Activated T-cell treated with anti-CD3 and anti-CD28 coated beads, Interleukin-2, amount 50 U/mL, for 24 hours (primary cell): ENCODE data around the gene SGMS2.
"Not testable (repeated sequence)": the region's sequence is repeated elsewhere in the genome, so short reads cannot be mapped to it uniquely, and the experiment has no call there.

Source experiments
- DNase-seq: peaks from one replicate; pipeline ENCODE4 v3.0.0-alpha.2; 2020
- H3K27ac Mint-ChIP-seq: 2 replicates; pipeline ENCODE4 v1.8.0; 2020; ENCODE audit warnings: mild to moderate bottlenecking, mixed read lengths
- H3K27me3 Mint-ChIP-seq: 2 replicates; pipeline ENCODE4 v1.8.0; 2020; ENCODE audit warnings: mixed read lengths
- H3K36me3 Mint-ChIP-seq: 2 replicates; pipeline ENCODE4 v1.8.0; 2020; ENCODE audit warnings: low read depth, mixed read lengths
- H3K4me1 Mint-ChIP-seq: 2 replicates; pipeline ENCODE4 v1.8.0; 2020; ENCODE audit warnings: low read depth, mixed read lengths
- H3K4me3 Mint-ChIP-seq: 2 replicates; pipeline ENCODE4 v1.8.0; 2020; ENCODE audit warnings: mild to moderate bottlenecking, moderate library complexity, mixed read lengths
- H3K9me3 Mint-ChIP-seq: 2 replicates; pipeline ENCODE4 v1.8.0; 2020; ENCODE audit warnings: mixed read lengths

The SGMS2 gene

DNA sequence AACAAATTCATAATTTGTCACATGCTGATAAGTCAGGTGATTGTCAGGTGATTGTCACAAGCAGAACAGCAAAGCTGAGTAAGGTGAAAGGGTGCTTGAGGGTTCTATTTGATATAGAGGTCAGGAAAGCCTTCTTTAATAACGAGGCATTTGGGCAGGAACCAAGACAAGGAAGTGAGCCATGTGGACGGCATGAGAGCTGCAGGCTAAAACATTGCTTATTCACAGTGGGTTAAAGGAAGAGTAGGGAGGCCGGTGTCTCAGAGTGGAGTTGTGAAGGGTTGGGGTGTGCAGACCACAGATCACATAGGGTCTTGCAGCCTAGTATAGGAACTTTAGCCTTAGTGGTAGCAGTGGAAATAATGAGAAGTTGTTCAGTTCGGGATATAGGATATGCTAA is 75.3 kb downstream of the SGMS2 start:
- H3K9me3 Mint-ChIP-seq, result peaks cover 7% of the 10 kb centered on the region
- no peaks in the 10 kb centered on the region for H3K36me3 Mint-ChIP-seq
- H3K27ac Mint-ChIP-seq, result no peak overlapping the region
- no peak for DNase-seq
- peaks cover 56% of the 10 kb centered on the region for H3K27me3 Mint-ChIP-seq
- H3K4me3 Mint-ChIP-seq, result no peak overlapping the region
- H3K4me1 Mint-ChIP-seq, result peaks cover 17% of the 10 kb centered on the region

DNA sequence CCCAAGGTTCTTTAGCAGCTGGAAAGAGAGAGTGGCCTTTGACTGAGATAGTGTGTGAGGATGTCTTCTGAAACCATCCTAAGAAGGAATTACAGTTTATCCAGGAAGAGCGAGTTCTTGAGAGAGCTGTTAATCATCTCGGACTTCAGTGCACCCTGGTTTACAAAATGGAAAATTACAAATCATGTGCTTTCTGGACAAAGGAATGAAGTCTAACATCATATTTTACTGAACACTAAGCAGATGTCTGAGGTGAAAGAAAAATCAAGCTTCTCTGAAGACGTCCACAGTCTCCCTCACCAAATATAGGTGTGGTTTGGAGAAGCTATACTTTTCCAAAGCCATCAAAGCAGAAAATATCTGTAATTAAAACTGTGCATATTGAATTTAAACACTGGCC is 75.8 kb downstream of the SGMS2 start:
- Mint-ChIP-seq H3K4me3 (no peak overlapping the region), H3K4me1 (peaks cover 17% of the 10 kb centered on the region), H3K9me3 (peaks cover 9% of the 10 kb centered on the region), H3K27ac (no peak overlapping the region), H3K27me3 (peaks cover 51% of the 10 kb centered on the region), H3K36me3 (no peaks in the 10 kb centered on the region)
- DNase-seq, result no peak

DNA sequence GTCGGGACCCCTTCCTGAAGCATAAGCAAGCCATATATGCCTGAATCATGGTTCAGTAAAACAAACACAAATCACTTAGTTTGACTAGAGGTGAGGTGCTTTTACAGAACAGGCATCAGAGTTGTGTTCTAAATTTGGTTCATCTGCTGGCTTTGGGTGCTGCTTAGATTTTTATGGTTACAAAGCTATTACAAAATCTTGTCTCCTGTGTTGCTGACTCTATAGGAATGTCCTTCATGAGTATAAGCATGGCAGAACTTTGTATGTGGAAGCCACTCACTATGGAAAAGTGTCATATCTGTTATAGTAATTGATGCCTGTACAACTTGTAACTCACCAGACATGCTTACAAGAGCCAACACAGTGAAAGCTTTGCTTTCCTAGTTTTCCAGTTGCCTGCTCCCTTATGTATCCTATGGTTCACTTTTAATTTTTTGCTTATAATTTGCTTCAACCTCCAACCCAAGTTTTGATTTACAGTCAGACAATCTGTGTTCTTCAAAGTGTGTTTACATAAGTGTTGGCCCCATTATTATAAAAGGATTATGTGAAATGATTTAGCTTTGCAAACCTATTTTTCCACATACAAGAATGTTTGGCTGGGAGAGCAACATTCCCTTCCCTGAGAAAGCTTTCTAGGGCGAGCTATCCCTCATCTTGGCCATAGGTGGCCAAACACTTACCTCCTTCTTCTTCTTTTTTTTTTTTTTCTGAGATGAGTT is 76.6 kb downstream of the SGMS2 start:
- H3K4me1 Mint-ChIP-seq, result peaks cover 10% of the 10 kb centered on the region
- peaks cover 47% of the 10 kb centered on the region for H3K27me3 Mint-ChIP-seq
- peaks cover 9% of the 10 kb centered on the region for H3K9me3 Mint-ChIP-seq
- no peaks in the 10 kb centered on the region for H3K36me3 Mint-ChIP-seq
- H3K4me3 Mint-ChIP-seq, result no peak overlapping the region
- no peak overlapping the region for H3K27ac Mint-ChIP-seq
- no peak for DNase-seq

DNA sequence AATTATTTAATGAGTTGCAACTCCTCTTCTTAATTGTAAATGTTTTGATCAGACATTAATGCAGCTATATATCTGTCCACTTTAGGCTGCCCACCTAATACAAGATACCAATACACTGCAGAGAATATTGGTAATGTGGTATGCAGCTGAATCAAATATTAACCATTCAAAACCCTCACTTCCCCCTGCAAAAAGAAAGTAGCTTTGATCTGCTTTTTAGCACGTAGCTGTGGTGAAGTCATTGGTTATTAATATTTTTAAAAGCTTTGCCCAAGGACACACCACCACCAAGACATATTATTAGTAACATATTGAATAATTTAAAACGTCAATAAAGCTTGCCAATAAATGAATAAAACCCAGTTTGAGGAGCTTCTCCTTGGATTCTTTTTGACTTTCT is 78.0 kb downstream of the SGMS2 start:
- H3K27ac Mint-ChIP-seq, result no peak overlapping the region
- no peak overlapping the region for H3K4me3 Mint-ChIP-seq
- H3K9me3 Mint-ChIP-seq, result peaks cover 9% of the 10 kb centered on the region
- H3K4me1 Mint-ChIP-seq, result peaks cover 1% of the 10 kb centered on the region
- H3K27me3 Mint-ChIP-seq, result peaks cover 40% of the 10 kb centered on the region
- H3K36me3 Mint-ChIP-seq, result no peaks in the 10 kb centered on the region
- no peak for DNase-seq

DNA sequence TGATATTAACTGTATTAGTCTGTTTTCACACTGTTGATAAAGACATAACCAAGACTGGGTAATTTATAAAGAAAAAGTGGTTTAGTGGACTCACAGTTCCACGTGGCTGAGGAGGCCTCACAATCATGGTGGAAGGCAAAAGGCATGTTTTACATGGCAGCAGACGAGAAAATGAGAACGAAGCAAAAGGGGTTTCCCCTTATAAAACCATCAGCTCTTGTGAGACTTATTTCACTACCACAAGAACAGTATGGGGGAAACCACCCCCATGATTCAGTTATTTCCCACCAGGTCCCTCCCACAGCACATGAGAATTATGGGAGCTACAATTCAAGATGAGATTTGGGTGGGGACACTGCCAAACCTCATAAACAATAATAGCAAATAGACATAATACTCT is 80.3 kb downstream of the SGMS2 start:
- H3K4me3 Mint-ChIP-seq, DNase-seq, H3K9me3 Mint-ChIP-seq, H3K27ac Mint-ChIP-seq, H3K36me3 Mint-ChIP-seq, H3K4me1 Mint-ChIP-seq: not testable (repeated sequence)
- H3K27me3 Mint-ChIP-seq, result peaks cover 30% of the 10 kb centered on the region

DNA sequence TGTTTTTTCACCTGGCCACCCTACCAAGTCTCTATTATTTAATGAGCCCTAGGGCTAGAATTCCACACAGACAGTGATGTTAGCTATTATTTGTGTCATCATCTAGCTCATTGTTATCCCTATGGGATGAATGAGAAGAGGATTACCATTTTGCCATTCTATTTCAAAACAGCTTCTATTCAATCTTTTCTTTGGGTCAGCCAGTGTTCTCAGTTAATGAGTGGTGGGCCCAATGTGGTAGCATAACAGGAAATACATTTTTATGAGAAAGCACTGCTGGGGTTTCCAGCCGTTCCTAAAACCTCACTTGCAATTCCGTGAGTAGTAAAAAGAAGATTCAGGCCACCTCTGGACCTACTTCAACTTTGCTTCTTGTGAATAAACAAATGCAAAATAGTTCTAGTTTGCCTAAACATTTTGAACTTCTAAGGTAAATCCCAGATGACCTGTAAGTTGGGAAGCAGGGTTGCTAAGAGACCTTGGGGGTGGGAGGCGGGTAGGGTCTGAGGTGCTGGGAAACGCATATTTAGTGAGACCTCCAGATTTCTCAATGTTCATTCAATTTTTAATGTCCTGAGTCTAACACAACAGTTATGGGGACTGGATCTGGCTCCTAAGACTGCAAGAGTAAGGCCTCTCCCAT is 81.8 kb downstream of the SGMS2 start:
- Mint-ChIP-seq H3K27ac (no peak overlapping the region), H3K27me3 (peaks cover 15% of the 10 kb centered on the region), H3K4me1 (no peaks in the 10 kb centered on the region), H3K36me3 (no peaks in the 10 kb centered on the region), H3K9me3 (peaks cover 9% of the 10 kb centered on the region), H3K4me3 (no peak overlapping the region)
- no peak for DNase-seq

DNA sequence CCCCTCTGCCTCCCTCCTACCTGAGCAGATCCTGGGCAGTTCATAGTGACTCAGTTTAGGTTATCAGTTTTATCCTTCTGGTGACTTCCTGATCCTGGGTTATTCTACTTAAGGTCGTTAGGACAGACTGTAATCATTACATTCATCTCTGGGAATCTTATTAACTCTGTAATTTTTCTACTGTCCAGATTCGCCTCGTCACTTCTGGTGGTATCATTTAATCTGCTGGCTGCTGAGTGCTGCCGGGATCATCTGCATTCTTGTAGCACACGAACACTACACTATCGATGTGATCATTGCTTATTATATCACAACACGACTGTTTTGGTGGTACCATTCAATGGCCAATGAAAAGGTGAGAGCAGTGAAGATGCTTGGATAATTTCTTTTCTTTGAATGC is 83.6 kb downstream of the SGMS2 start:
- Mint-ChIP-seq H3K27ac (no peak overlapping the region), H3K27me3 (peaks cover 6% of the 10 kb centered on the region), H3K36me3 (no peaks in the 10 kb centered on the region), H3K4me3 (no peak overlapping the region), H3K9me3 (peaks cover 9% of the 10 kb centered on the region), H3K4me1 (peaks cover 2% of the 10 kb centered on the region)
- no peak for DNase-seq

DNA sequence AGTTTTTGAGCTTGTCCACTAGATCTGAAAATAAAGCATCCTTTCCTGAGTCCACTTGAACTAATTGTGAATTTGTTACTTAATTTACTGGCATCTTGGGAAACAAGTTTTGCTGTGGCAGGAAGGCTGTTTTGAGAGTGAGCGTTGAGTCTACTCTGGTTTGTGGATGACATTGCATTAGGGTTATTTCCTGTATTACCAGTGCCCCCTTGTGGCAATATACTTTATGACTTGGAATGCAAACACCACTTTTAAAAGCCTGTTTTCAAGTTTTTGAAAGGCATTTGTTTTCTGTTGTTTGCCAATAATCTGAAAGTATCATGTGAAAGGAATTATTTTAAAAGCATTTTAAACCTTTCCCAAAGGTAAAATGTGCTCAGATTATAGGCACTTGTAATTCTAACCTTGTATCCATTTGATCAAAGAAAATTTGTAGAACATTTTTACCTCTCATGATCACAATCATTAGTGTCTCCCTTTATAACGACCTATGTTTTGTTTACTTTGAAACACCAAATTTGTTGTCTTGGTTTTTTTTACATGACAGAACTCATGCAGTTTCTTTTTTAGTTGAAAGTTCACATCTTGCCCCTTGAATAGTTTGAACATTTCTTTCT is 88.7 kb downstream of the SGMS2 start:
- peaks cover 4% of the 10 kb centered on the region for H3K27me3 Mint-ChIP-seq
- DNase-seq, result no peak

DNA sequence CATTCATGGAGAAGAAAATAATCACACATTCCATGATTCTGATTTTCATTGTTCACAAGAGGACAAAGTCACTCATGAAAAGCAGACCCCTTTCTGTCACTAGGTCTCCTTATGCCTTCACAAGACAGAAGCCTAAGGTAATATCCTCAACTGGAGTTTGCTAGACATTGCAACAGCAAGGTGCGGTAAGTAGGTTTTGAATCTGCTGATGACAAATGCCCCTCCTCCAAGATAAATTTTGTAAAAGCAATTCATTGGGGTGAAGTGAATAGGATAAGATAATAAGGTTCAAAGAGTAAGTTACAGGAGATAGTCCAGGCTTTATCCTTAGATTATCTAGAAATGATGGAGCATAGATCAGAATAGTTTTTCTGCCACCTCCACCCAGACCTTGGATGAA is 90.5 kb downstream of the SGMS2 start:
- Mint-ChIP-seq H3K27ac (no peak overlapping the region), H3K4me1 (peaks cover 2% of the 10 kb centered on the region), H3K36me3 (no peaks in the 10 kb centered on the region), H3K4me3 (no peak overlapping the region), H3K27me3 (peaks cover 8% of the 10 kb centered on the region), H3K9me3 (peaks cover 5% of the 10 kb centered on the region)
- no peak for DNase-seq

More for the DNA sequence above, 88.7 kb downstream of the SGMS2 start:
- no peak overlapping the region for H3K27ac Mint-ChIP-seq
- no peaks in the 10 kb centered on the region for H3K36me3 Mint-ChIP-seq
- no peak overlapping the region for H3K4me3 Mint-ChIP-seq
- no peaks in the 10 kb centered on the region for H3K9me3 Mint-ChIP-seq
- H3K4me1 Mint-ChIP-seq, result peaks cover 2% of the 10 kb centered on the region

DNA sequence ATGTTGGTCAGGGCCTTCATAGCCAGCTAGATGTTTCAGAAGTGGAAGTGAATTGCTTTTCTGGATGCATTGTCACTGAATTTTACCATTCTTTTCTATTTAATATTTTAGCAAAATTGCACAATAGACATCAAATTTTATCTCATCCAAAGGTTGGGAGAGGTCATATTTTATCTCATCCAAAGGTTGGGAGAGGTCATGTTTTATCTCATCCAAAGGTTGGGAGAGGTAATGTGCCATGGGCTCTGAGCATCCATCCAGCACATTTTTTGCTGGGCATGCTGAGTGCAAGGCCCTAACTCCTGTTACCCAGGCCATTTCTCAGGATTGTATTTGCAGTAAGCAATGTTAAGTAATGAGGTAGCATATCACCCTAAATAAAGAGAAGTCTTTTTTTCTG is 91.9 kb downstream of the SGMS2 start:
- peaks cover 2% of the 10 kb centered on the region for H3K4me1 Mint-ChIP-seq
- no peak overlapping the region for H3K4me3 Mint-ChIP-seq
- peaks cover 13% of the 10 kb centered on the region for H3K27me3 Mint-ChIP-seq
- DNase-seq, result no peak
- H3K36me3 Mint-ChIP-seq, result no peaks in the 10 kb centered on the region
- no peak overlapping the region for H3K27ac Mint-ChIP-seq
- peaks cover 5% of the 10 kb centered on the region for H3K9me3 Mint-ChIP-seq

DNA sequence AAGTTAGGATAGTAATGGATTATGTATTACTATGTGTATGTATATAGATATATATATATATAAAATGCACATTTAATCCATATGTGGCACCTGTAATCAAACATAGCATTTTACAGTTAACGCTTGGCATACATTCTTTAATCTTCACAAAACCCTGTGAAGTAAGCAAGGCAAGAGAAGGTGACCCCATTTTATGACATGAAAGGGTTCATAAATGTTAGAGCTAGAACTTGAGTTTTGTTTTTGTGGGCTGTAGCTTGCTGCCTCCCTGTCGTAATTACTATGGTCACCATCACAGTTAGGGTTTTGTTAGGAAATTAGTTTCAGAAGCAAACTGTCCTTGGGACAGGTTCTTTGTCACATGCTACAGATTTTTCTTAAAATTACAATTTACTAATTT is 92.8 kb downstream of the SGMS2 start:
- Mint-ChIP-seq H3K27ac (no peak overlapping the region), H3K4me3 (no peak overlapping the region), H3K4me1 (peaks cover 2% of the 10 kb centered on the region), H3K36me3 (no peaks in the 10 kb centered on the region), H3K9me3 (peaks cover 5% of the 10 kb centered on the region), H3K27me3 (peaks cover 17% of the 10 kb centered on the region)
- DNase-seq, result no peak

DNA sequence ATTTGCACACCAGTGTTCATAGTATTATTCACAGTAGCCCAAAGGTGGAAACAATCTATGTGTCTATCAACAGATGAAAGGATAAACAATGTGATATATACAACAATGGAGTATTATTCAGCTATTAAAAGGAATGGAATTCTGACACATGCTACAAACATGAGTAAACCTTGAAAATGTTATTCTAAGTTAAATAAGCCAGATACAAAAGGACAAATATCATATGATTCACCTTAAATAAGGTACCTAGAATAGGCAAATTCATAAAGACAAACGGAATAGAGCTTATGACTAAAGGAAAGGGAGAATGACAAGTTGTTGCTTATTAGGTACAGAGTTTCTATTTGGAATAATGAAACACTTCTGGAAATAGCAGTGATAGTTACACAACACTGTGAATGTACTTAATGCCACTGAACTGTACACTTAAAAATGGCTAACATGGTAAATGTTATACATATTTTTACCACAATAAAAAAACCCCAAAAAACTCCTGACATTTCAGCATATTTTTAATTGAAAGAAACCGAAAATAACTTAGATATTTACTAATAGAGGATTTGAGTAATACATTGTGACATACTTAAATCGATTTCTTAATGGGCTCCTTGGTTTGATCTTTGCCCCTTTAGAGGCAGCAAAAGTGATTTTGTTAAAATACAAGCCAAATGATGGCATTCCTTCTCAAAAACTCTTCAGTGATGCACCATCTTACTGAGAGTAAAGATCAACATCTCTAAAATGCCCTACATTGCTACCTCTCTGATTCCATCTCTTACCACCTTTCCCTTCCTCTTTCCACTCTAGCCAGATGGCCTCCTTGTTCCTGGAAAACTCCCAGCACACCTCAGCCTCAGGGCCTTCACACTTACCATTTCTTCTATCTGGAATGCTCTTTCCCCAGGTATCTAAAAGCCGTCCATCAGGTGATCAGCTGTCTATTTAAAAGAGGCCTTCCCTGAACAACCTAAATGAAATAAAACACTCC is 98.0 kb downstream of the SGMS2 start:
- H3K27ac Mint-ChIP-seq, result no peak overlapping the region
- DNase-seq, result no peak
- H3K27me3 Mint-ChIP-seq, result peaks cover 17% of the 10 kb centered on the region
- H3K4me3 Mint-ChIP-seq, result no peak overlapping the region
- no peaks in the 10 kb centered on the region for H3K36me3 Mint-ChIP-seq
- no peaks in the 10 kb centered on the region for H3K4me1 Mint-ChIP-seq
- peaks cover 5% of the 10 kb centered on the region for H3K9me3 Mint-ChIP-seq

DNA sequence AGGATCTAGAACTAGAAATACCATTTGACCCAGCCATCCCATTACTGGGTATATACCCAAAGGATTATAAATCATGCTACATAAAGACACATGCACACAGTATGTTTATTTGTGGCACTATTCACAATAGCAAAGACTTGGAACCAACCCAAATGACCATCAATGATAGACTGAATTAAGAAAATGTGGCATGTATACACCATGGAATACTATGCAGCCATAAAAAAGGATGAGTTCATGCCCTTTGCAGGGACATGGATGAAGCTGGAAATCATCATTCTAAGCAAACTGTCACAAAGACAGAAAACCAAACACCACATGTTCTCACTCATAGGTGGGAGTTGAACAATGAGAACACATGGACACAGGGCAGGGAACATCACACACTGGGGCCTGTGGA is 101.0 kb downstream of the SGMS2 start:
- not testable (repeated sequence) for H3K36me3 Mint-ChIP-seq, H3K27ac Mint-ChIP-seq, H3K9me3 Mint-ChIP-seq, H3K4me3 Mint-ChIP-seq, DNase-seq, H3K27me3 Mint-ChIP-seq, H3K4me1 Mint-ChIP-seq

DNA sequence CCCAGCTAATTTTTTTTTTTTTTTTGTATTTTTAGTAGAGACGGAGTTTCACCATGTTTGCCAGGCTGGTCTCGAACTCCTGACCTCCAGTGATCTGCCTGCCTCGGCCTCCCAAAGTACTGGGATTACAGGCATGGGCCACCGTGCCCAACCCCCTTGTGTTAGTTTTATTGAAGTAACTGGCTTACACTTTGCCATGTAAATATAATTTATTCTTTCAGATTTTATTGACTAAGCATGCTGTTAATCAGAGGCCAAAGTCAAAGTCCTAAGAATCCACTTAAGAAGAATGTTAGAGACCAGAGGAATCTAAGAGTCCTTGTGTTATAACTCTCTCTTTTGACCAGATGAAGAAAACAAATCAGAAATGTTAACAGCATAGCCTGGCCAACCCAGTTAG is 102.1 kb downstream of the SGMS2 start:
- H3K36me3 Mint-ChIP-seq, H3K27ac Mint-ChIP-seq, H3K9me3 Mint-ChIP-seq, H3K27me3 Mint-ChIP-seq, DNase-seq, H3K4me3 Mint-ChIP-seq, H3K4me1 Mint-ChIP-seq: not testable (repeated sequence)
